Upper lobe of left lung (tissue), 4 donors: ENCODE measurements around the gene IER3.

ENCODE experiments used
- EP300 ChIP-seq, 4 donors: sonication (generic); formaldehyde crosslinking; IDR thresholded peaks; one replicate each; pipeline ENCODE4 v1.5.1; 2017; ENCODE audit warnings: antibody characterized with exemption in 4 of 4, control low read depth in 2 of 4
- POLR2AphosphoS5 ChIP-seq, 2 donors: sonication (generic); formaldehyde crosslinking; IDR thresholded peaks; one replicate each; pipeline ENCODE4 v1.5.1; 2017; ENCODE audit warnings: antibody characterized with exemption in 2 of 2
- TF ChIP-seq, protein P1 (sequence below), 6 experiments: fragments of 450-650 bp in 4 of 6; fragments of 200-600 bp in 2 of 6; sonication (generic) in 2 of 6; IDR thresholded peaks; one replicate each; pipeline ENCODE4 v1.5.1; 2016 to 2019; ENCODE audit warnings: antibody characterized with exemption in 6 of 6

DNA sequence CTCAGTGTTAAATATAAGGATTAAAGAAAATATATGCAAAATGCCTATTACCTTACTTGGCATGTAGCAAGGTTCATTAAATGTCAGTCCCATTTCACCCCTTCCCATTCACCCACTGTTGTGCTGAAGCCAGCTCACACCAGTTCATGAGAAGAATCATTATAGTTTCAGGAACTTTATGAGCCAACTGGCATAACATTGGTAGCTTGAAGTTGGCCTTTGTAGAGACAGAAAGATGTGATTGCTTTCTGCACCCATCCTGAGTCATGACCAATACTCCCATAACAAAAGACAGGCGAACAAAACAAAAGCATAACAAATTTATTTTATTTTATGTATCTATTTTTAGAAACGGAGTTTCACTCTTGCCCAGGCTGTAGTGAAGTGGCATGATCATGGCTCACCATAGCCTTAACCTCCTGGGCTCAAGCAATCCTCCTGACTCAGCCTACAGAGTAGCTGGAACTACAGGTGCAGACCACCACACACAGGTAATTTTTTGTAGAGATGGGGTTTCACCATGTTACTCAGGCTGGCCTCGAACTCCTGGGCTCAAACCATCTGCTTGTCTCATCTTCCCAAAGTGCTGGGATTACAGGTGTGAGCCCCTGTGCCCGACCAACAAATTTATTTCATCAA is 17.6 kb upstream of the IER3 start:
- TF ChIP-seq, protein P1, sequence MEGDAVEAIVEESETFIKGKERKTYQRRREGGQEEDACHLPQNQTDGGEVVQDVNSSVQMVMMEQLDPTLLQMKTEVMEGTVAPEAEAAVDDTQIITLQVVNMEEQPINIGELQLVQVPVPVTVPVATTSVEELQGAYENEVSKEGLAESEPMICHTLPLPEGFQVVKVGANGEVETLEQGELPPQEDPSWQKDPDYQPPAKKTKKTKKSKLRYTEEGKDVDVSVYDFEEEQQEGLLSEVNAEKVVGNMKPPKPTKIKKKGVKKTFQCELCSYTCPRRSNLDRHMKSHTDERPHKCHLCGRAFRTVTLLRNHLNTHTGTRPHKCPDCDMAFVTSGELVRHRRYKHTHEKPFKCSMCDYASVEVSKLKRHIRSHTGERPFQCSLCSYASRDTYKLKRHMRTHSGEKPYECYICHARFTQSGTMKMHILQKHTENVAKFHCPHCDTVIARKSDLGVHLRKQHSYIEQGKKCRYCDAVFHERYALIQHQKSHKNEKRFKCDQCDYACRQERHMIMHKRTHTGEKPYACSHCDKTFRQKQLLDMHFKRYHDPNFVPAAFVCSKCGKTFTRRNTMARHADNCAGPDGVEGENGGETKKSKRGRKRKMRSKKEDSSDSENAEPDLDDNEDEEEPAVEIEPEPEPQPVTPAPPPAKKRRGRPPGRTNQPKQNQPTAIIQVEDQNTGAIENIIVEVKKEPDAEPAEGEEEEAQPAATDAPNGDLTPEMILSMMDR (IDR thresholded peaks at IDR 0.05), result no peak
- no peak for TF ChIP-seq EP300 (IDR thresholded peaks at IDR 0.05)
- no peak for TF ChIP-seq POLR2AphosphoS5 (IDR thresholded peaks at IDR 0.05)
